Spleen (tissue), 11 donors: ENCODE measurements around the gene FLNB. TPM values are rescaled to one million over a fixed set of nuclear protein-coding genes. Genes with fewer than 3 reads are reported as not detected.
"Not testable (repeated sequence)": the region's sequence is repeated elsewhere in the genome, so short reads cannot be mapped to it uniquely, and the experiment has no call there.

Experiments used
- DNase-seq: peaks from one replicate; pipeline ENCODE4 v3.0.0-alpha.2; 2020
- H3K27ac ChIP-seq, 8 donors: fragments of 200-600 bp; sonication (generic) in 7 of 8; 1 replicate in 4 of 8; 2 replicates in 4 of 8; pipeline versions ENCODE4 v1.5.0 to v1.8.0; 2016 to 2021; ENCODE audit warnings: inconsistent platforms in 4 of 8, mild to moderate bottlenecking in 4 of 8, moderate library complexity in 1 of 8
- H3K27me3 ChIP-seq, 7 donors: fragments of 200-600 bp; sonication (generic) in 6 of 7; replicated peaks in 1 of 7; 1 replicate in 4 of 7; 2 replicates in 3 of 7; pipeline versions ENCODE4 v1.5.0 to v1.8.0; 2016 to 2021; ENCODE audit warnings: inconsistent platforms in 3 of 7, mild to moderate bottlenecking in 1 of 7
- H3K36me3 ChIP-seq, 6 donors: fragments of 200-600 bp; sonication (generic) in 5 of 6; 1 replicate in 4 of 6; 2 replicates in 2 of 6; pipeline versions ENCODE4 v1.5.0 to v1.8.0; 2016 to 2021; ENCODE audit warnings: inconsistent platforms in 2 of 6
- H3K4me1 ChIP-seq, 6 donors: fragments of 200-600 bp; sonication (generic) in 5 of 6; 1 replicate in 3 of 6; 2 replicates in 3 of 6; pipeline versions ENCODE4 v1.5.0 to v1.8.0; 2016 to 2021; ENCODE audit warnings: inconsistent platforms in 3 of 6
- H3K4me3 ChIP-seq, 8 donors: fragments of 200-600 bp; sonication (generic) in 7 of 8; 1 replicate in 4 of 8; 2 replicates in 4 of 8; pipeline versions ENCODE4 v1.5.0 to v1.8.0; 2016 to 2021; ENCODE audit warnings: inconsistent platforms in 4 of 8, mild to moderate bottlenecking in 4 of 8, moderate library complexity in 2 of 8
- H3K9me3 ChIP-seq, 8 donors: fragments of 200-600 bp; sonication (generic) in 7 of 8; 1 replicate in 4 of 8; 2 replicates in 4 of 8; pipeline versions ENCODE4 v1.5.0 to v1.8.0; 2016 to 2021; ENCODE audit warnings: inconsistent platforms in 4 of 8
- POLR2A ChIP-seq, 3 donors: fragments of 450-650 bp; IDR thresholded peaks; one replicate each; pipeline ENCODE4 v1.5.1; 2017; ENCODE audit warnings: antibody characterized with exemption in 3 of 3, mild to moderate bottlenecking in 1 of 3
- POLR2AphosphoS5 ChIP-seq, 3 donors: sonication (generic); formaldehyde crosslinking; IDR thresholded peaks; one replicate each; pipeline ENCODE4 v1.5.1; 2017; ENCODE audit warnings: antibody characterized with exemption in 3 of 3
- WGBS, 5 donors: extraction: QIAGEN DNeasy Blood & Tissue Kit in 3 of 5; methylation state at CpG; one replicate each; pipeline versions ENCODE4 v1.1.5 to v1.1.7; 2013 to 2018; 5-methylcytosine and 5-hydroxymethylcytosine counted together
- intact Hi-C: fragments of 100-400 bp; cut with DNase I; formaldehyde crosslinking; loops from one replicate; pipeline ENCODE4 v1.15.0; 2023; ENCODE audit warnings: low total_unique reads
- polyA plus RNA-seq, 3 donors: library from polyadenylated mRNA; stranded (reverse); fragments of 200-250 nt; gene quantifications; one replicate each; pipeline ENCODE4 v1.2.1, GENCODE V29; 2013
- total RNA-seq, 7 donors: library from RNA; depleted of rRNA in 3 of 7; stranded (reverse); fragments of >200 nt in 3 of 7; fragmentation: NEBNext Ultra II Directional in 4 of 7; extraction: Animal tissue kit (Norgen Biotek cat#: 25700) in 4 of 7; gene quantifications; one replicate each; pipeline versions ENCODE4 v1.1.0 to v1.2.1, GENCODE V29; 2016 to 2021
- TF ChIP-seq, protein P1 (sequence below), 11 experiments: fragments of 200-600 bp in 7 of 11; fragments of 450-650 bp in 4 of 11; sonication (generic) in 4 of 11; IDR thresholded peaks in 8 of 11; conservative IDR thresholded peaks in 3 of 11; 1 replicate in 7 of 11; 2 replicates in 4 of 11; pipeline versions ENCODE4 v1.4.0 to v1.8.0; 2016 to 2021; ENCODE audit warnings: antibody characterized with exemption in 11 of 11, inconsistent platforms in 4 of 11, mild to moderate bottlenecking in 1 of 11
- donor health status: healthy with polysubstance abuse.
- donor health status: DM: no; HTN: no; CAD: no; lungs with moderate emphysema.
- donor health status: DM: no; HTN: no; CAD: no.
- donor health status: Bipolar disorder and iron deficiency.
- donor health status: healthy.
- donor health status: DM: no; HTN: no; CAD: no.
- donor health status: DM: yes; HTN: yes; CAD: no.

The FLNB gene
- total and polyA plus RNA-seq, 10 donors = 38.9 to 163 (median 96.7) TPM

GRCh38 chr3:57985984-57986246, 22.3 kb upstream of the FLNB start:
- H3K4me1 ChIP-seq = peaks cover 17 to 45% (median 33%) of the 10 kb centered on the region in 6 donors
- H3K4me3 ChIP-seq = no peak overlapping the region
- no peak overlapping the region for H3K27ac ChIP-seq
- 94 to 100% (median 98%) methylated on average over 2 of the region's 2 CpGs for WGBS, 5 donors
- no peaks in the 10 kb centered on the region for H3K9me3 ChIP-seq
- intact Hi-C loops = no loop called here
- no peak for DNase-seq
- no peaks in the 10 kb centered on the region for H3K27me3 ChIP-seq
- H3K36me3 ChIP-seq = no peaks in the 10 kb centered on the region
- TF ChIP-seq POLR2A (IDR thresholded peaks at IDR 0.05) (no peak), POLR2AphosphoS5 (IDR thresholded peaks at IDR 0.05) (no peak)
- TF ChIP-seq, protein P1, sequence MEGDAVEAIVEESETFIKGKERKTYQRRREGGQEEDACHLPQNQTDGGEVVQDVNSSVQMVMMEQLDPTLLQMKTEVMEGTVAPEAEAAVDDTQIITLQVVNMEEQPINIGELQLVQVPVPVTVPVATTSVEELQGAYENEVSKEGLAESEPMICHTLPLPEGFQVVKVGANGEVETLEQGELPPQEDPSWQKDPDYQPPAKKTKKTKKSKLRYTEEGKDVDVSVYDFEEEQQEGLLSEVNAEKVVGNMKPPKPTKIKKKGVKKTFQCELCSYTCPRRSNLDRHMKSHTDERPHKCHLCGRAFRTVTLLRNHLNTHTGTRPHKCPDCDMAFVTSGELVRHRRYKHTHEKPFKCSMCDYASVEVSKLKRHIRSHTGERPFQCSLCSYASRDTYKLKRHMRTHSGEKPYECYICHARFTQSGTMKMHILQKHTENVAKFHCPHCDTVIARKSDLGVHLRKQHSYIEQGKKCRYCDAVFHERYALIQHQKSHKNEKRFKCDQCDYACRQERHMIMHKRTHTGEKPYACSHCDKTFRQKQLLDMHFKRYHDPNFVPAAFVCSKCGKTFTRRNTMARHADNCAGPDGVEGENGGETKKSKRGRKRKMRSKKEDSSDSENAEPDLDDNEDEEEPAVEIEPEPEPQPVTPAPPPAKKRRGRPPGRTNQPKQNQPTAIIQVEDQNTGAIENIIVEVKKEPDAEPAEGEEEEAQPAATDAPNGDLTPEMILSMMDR (IDR thresholded peaks at IDR 0.05 in 8 of 11, conservative IDR thresholded peaks at IDR 0.05 in 3 of 11) = no peak

DNA sequence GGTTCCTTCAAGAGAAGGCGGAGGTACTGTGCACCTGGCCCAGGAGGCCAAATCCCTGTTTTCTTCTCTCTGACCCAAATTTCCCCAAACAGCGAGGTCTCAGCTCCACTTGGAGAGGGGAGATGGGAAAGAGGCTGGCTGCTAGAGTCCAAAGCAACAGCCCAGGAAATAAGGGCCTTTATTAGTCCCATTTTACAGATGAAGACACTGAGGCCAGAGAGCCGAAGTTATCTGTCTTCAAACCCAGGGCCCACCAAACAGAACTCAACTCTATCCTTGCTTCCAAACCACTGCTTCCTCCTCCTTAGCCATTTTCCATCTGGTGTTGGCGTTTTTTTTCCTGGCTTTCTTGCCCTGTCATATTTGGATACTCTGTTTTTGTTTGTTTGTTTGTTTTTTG, 22.0 kb upstream of the FLNB start:
- no peaks in the 10 kb centered on the region for H3K36me3 ChIP-seq
- TF ChIP-seq POLR2AphosphoS5 (IDR thresholded peaks at IDR 0.05) (no peak), POLR2A (IDR thresholded peaks at IDR 0.05) (no peak)
- TF ChIP-seq, protein P1 (IDR thresholded peaks at IDR 0.05 in 8 of 11, conservative IDR thresholded peaks at IDR 0.05 in 3 of 11) = no peak
- 91 to 96% (median 94%) methylated on average over 4 of the region's 4 CpGs for WGBS, 5 donors
- H3K4me3 ChIP-seq = no peak overlapping the region
- H3K9me3 ChIP-seq = no peaks in the 10 kb centered on the region
- H3K27ac ChIP-seq = no peak overlapping the region
- H3K27me3 ChIP-seq = no peaks in the 10 kb centered on the region
- no peak for DNase-seq
- peaks cover 17 to 41% (median 31%) of the 10 kb centered on the region in 6 donors for H3K4me1 ChIP-seq
- intact Hi-C loops = no loop called here

- peaks cover 4 to 14% (median 5%) of the 10 kb centered on the region in 6 donors for H3K4me1 ChIP-seq
- H3K4me3 ChIP-seq, intact Hi-C loops, H3K27ac ChIP-seq, DNase-seq, H3K9me3 ChIP-seq, H3K36me3 ChIP-seq, H3K27me3 ChIP-seq: not testable (repeated sequence)
- 79 to 89% (median 84%) methylated on average over 8 of the region's 8 CpGs for WGBS, 5 donors
Measured at GRCh38 chr3:57989198-57989597, 19.0 kb upstream of the FLNB start.

- TF ChIP-seq, protein P1 (IDR thresholded peaks at IDR 0.05 in 8 of 11, conservative IDR thresholded peaks at IDR 0.05 in 3 of 11) = no peak
- TF ChIP-seq POLR2A (IDR thresholded peaks at IDR 0.05) (no peak), POLR2AphosphoS5 (IDR thresholded peaks at IDR 0.05) (no peak)
- WGBS, 5 donors = 75 to 100% (median 96%) methylated on average over 1 of the region's 1 CpG
- H3K27ac ChIP-seq = no peak overlapping the region
Measured at GRCh38 chr3:57989646-57990045, 18.6 kb upstream of the FLNB start.

More at GRCh38 chr3:57989646-57990045, 18.6 kb upstream of the FLNB start:
- no peak for DNase-seq
- no peaks in the 10 kb centered on the region for H3K36me3 ChIP-seq
- intact Hi-C loops = no loop called here
- H3K9me3 ChIP-seq = no peaks in the 10 kb centered on the region
- no peak overlapping the region for H3K4me3 ChIP-seq
- no peaks in the 10 kb centered on the region for H3K27me3 ChIP-seq
- peaks cover 0 to 9% (median under 1%) of the 10 kb centered on the region in 6 donors for H3K4me1 ChIP-seq
